ELF-1 (cell line): ENCODE measurements around the gene SUN3.
A peak's percentile ranks its signal among the peaks of the same experiment; 100 is the strongest.

ENCODE experiments used
- DNase-seq: peaks from one replicate; pipeline ENCODE4 v3.0.0-alpha.2; 2016; ENCODE audit warnings: low read depth, low spot score

Gene SUN3

GRCh38 chr7:47979145-47979831 is 49.6 kb downstream of the SUN3 start, which contains the start of gene HUS1:
TSS of gene HUS1 (minus strand) at chr7:47979615. CDS start at chr7:47979519, 96 bp downstream.
- DNase-seq: peak; percentile 96

GRCh38 chr7:47978790-47979144 is 50.1 kb downstream of the SUN3 start:
- DNase-seq: no peak

- no peak for DNase-seq
Observed at GRCh38 chr7:47973739-47974138, 55.2 kb downstream of the SUN3 start.

GRCh38 chr7:47970761-47971160 is 58.1 kb downstream of the SUN3 start:
- DNase-seq: no peak

- peak; percentile 80 for DNase-seq
Observed at GRCh38 chr7:47968847-47969774, 59.8 kb downstream of the SUN3 start.

GRCh38 chr7:47967708-47968107 is 61.2 kb downstream of the SUN3 start:
- no peak for DNase-seq

GRCh38 chr7:47967123-47967522 is 61.8 kb downstream of the SUN3 start:
- DNase-seq: no peak

- DNase-seq: no peak
Observed at GRCh38 chr7:47965456-47965855, 63.5 kb downstream of the SUN3 start.

GRCh38 chr7:47962262-47962661 is 66.6 kb downstream of the SUN3 start:
- no peak for DNase-seq

GRCh38 chr7:47957156-47957555 is 71.8 kb downstream of the SUN3 start:
- DNase-seq: no peak

GRCh38 chr7:47956220-47956619 is 72.7 kb downstream of the SUN3 start:
- no peak for DNase-seq

- DNase-seq: no peak
Observed at GRCh38 chr7:47954231-47954911, 74.5 kb downstream of the SUN3 start.

GRCh38 chr7:47953822-47954221 is 75.1 kb downstream of the SUN3 start:
- no peak for DNase-seq

- DNase-seq: no peak
Observed at GRCh38 chr7:47952224-47952623, 76.7 kb downstream of the SUN3 start.

- no peak for DNase-seq
Observed at GRCh38 chr7:47951374-47951773, 77.5 kb downstream of the SUN3 start.

GRCh38 chr7:47950714-47951113 is 78.2 kb downstream of the SUN3 start:
- DNase-seq: peak; percentile 61

- no peak for DNase-seq
Observed at GRCh38 chr7:47949703-47950102, 79.2 kb downstream of the SUN3 start.

- DNase-seq: no peak
Observed at GRCh38 chr7:47948141-47948790, 80.6 kb downstream of the SUN3 start, which contains the start of gene PKD1L1. TSS of gene PKD1L1 (minus strand) at chr7:47948466. CDS start at chr7:47948440, 26 bp downstream.

- DNase-seq: no peak
Observed at GRCh38 chr7:47947355-47947749, 81.6 kb downstream of the SUN3 start.

- DNase-seq: no peak
Observed at GRCh38 chr7:47946581-47947354, 82.1 kb downstream of the SUN3 start.
